OCI-LY7 (cell line): ENCODE data around the gene EIPR1.
A peak's percentile ranks its signal among the peaks of the same experiment; 100 is the strongest.

Experiments
- CTCF ChIP-seq: fragments of 200-600 bp; sonication (generic); conservative IDR thresholded peaks from 2 replicates; pipeline ENCODE4 v1.5.1; 2014; ENCODE audit warnings: mild to moderate bottlenecking, antibody characterized with exemption, low read length, moderate library complexity, mixed read lengths
- EZH2phosphoT487 ChIP-seq: fragments of 200-600 bp; sonication (generic); IDR thresholded peaks from 2 replicates; pipeline ENCODE4 v1.6.1; 2018; ENCODE audit warnings: low read depth, borderline replicate concordance, mild to moderate bottlenecking, mixed run types, antibody characterized with exemption, low read length, moderate library complexity, mixed read lengths

GRCh38 chr2:3151153-3151918 is 226.3 kb downstream of the EIPR1 start:
- TF ChIP-seq CTCF: peak; percentile 33; the same call in 1 of the 2 replicates
- TF ChIP-seq EZH2phosphoT487: no peak
